Left lobe of liver (tissue), 2 donors: ENCODE results near the gene NOD2. TPM values are rescaled to one million over a fixed set of nuclear protein-coding genes. Genes with fewer than 3 reads are reported as not detected.

ENCODE experiments used
- ATAC-seq: fragments of 200-7000 bp; cut with Tn5 transposase; one replicate; pipeline ENCODE4 v1.9.1; 2020; ENCODE audit warnings: mild to moderate bottlenecking, moderate library complexity
- DNase-seq: peaks from one replicate; pipeline ENCODE4 v3.0.0-alpha.2; 2020; ENCODE audit warnings: low spot score
- total RNA-seq: library from RNA; stranded (reverse); gene quantifications from one replicate; pipeline ENCODE4 v1.2.1, GENCODE V29; 2021
- donor health status: DM: no; HTN: no; CAD: no; lungs with moderate emphysema.
- donor health status: DM: no; HTN: yes; CAD: no.

NOD2 gene
- total RNA-seq, 1 donor from 2014 or later: 0.68 TPM

- ATAC-seq (no peak), DNase-seq (no peak)
These were observed 23.7 kb upstream of the NOD2 start for GRCh38 chr16:50669741-50670140.

GRCh38 chr16:50670476-50670875, 22.9 kb upstream of the NOD2 start:
- no peak for DNase-seq
- no peak for ATAC-seq

GRCh38 chr16:50671644-50672260, 21.7 kb upstream of the NOD2 start:
- no peak for ATAC-seq
- no peak for DNase-seq

- ATAC-seq: no peak
- no peak for DNase-seq
These were observed 19.7 kb upstream of the NOD2 start for GRCh38 chr16:50673496-50674275.

GRCh38 chr16:50674831-50675230, 18.6 kb upstream of the NOD2 start:
- no peak for ATAC-seq
- no peak for DNase-seq

- ATAC-seq: no peak
- no peak for DNase-seq
These were observed 17.5 kb upstream of the NOD2 start for GRCh38 chr16:50675686-50676610.

- ATAC-seq (peak; percentile 76), DNase-seq (no peak)
These were observed 16.7 kb upstream of the NOD2 start for GRCh38 chr16:50676684-50677225.

- peak; percentile 52 for ATAC-seq
- DNase-seq: no peak
These were observed 16.1 kb upstream of the NOD2 start for GRCh38 chr16:50677351-50677750.

- DNase-seq: no peak
- ATAC-seq: no peak
These were observed 14.9 kb upstream of the NOD2 start for GRCh38 chr16:50678531-50678930.

- DNase-seq: no peak
- ATAC-seq: no peak
These were observed 14.1 kb upstream of the NOD2 start for GRCh38 chr16:50679266-50679665.

- ATAC-seq: no peak
These were observed 13.5 kb upstream of the NOD2 start for GRCh38 chr16:50679676-50680555.

GRCh38 chr16:50680556-50680893, 12.9 kb upstream of the NOD2 start:
- ATAC-seq (no peak), DNase-seq (no peak)

More at GRCh38 chr16:50679676-50680555, 13.5 kb upstream of the NOD2 start:
- no peak for DNase-seq

GRCh38 chr16:50681021-50681885, 12.2 kb upstream of the NOD2 start, which contains the start of gene SNX20:
SNX20 (minus strand) TSS chr16:50681312; CDS start chr16:50677526, 3,786 bp downstream.
- DNase-seq (no peak), ATAC-seq (peak; percentile 29)

- ATAC-seq (no peak), DNase-seq (no peak)
These were observed 9.6 kb upstream of the NOD2 start for GRCh38 chr16:50683689-50684374.

GRCh38 chr16:50684823-50685461, 8.5 kb upstream of the NOD2 start:
- no peak for DNase-seq
- ATAC-seq: no peak

- ATAC-seq: no peak
- no peak for DNase-seq
These were observed 7.8 kb upstream of the NOD2 start for GRCh38 chr16:50685462-50686063.

- ATAC-seq: no peak
- no peak for DNase-seq
These were observed 5.3 kb upstream of the NOD2 start for GRCh38 chr16:50688083-50688482.

GRCh38 chr16:50688867-50689266, 4.5 kb upstream of the NOD2 start:
- DNase-seq (no peak), ATAC-seq (no peak)
